ENCODE data around the gene CAMTA1.

CAMTA1 gene

DNA sequence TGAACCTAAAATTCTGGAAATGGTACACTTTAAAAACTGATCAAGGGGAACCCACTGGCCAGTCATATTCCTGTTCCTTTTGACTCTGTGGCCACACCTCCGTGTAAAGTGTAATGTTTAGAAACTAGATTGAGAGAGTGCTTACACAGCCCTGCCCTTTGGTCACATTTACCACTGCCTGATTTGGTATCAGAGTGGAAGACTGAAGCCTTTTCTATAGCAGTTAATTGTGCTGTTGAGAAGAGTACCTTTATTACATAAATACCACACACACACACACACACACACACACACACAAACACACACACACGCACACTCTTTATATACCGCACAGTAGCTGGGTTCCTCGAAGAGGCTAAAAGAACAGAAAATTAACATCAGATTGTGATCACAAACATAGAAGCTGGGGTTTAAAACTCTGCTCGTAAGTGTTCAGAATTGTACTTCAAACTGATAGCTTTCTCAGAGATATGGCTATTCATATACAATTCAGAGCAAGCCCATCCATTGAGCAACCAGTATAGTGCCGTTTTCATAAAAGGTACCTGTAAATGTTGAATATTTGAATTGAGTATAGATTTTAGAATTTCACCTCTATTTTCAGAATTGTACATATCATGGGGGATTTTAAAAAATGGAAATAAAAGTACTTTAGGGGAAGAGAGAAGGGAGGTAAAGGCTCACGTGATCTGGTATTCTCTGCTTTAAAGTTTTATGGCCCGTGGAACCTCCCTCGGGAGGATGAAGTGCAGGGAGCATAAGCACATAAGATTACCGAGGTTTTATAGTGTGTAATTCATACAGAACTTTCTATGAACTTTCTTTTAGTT lies 37.5 kb downstream of the CAMTA1 start (continued):
- TF ChIP-seq, protein P1, sequence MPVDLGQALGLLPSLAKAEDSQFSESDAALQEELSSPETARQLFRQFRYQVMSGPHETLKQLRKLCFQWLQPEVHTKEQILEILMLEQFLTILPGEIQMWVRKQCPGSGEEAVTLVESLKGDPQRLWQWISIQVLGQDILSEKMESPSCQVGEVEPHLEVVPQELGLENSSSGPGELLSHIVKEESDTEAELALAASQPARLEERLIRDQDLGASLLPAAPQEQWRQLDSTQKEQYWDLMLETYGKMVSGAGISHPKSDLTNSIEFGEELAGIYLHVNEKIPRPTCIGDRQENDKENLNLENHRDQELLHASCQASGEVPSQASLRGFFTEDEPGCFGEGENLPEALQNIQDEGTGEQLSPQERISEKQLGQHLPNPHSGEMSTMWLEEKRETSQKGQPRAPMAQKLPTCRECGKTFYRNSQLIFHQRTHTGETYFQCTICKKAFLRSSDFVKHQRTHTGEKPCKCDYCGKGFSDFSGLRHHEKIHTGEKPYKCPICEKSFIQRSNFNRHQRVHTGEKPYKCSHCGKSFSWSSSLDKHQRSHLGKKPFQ (tag by site-specific recombination; IDR thresholded peaks at IDR 0.05) = no peak
- TF ChIP-seq KLF8 (tag by site-specific recombination; IDR thresholded peaks at IDR 0.05) (0 out of 2 replicates have a peak, but pooled peaks have one; percentile 8), ZNF660 (tag by site-specific recombination; IDR thresholded peaks at IDR 0.05) (0 out of 2 replicates have a peak, but pooled peaks have one; percentile 18), PATZ1 (tag by site-specific recombination; IDR thresholded peaks at IDR 0.05) (peak; percentile 38), BCL11A (tag by site-specific recombination; IDR thresholded peaks at IDR 0.05; ENCODE audit: low read depth) (0 out of 2 replicates have a peak, but pooled peaks have one; percentile 17), WT1 (tag by site-specific recombination; IDR thresholded peaks at IDR 0.05) (peak; percentile 94)

DNA sequence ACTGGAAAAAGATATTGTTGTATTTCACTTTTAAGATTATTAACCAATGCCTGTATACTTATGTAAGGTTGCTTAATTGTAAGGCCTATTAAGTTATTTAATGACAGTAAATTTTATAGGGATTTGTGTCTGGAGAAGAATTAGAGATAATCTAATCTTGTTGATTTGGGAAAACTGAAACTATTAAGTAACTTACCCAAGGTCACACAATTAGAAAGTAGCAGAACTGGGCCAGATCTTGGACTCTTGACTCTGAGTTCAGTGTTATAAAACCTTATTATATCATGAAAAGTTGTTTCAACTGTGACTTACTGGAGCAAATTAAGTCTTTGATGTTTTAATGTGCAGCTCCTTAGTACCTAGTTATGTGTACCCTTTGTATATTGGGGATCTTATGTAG lies 38.5 kb downstream of the CAMTA1 start:
- peaks cover 0 to 12% of the 10 kb centered on the region in 2 experiments; a peak in 2 of 3 replicates for H3K36me3 ChIP-seq (ENCODE audit: control insufficient read depth in 2 of 2, insufficient read depth in 1 of 2, low read length in 2 of 2)
- H3K4me3 ChIP-seq (ENCODE audit: low read depth, low read length) = no peak overlapping the region
- no peak overlapping the region for H3K27ac ChIP-seq (ENCODE audit: extremely low read depth, low read depth, low read length)
- ChIA-PET POLR2A (no interaction called here), CTCF (interaction anchor here (0.6 to 1.4 kb wide), 4 partner anchors 12 to 383 kb away, joined by 3 to 4 read pairs (median 3); no protein-coding TSS in a partner anchor)
- H3K4me1 ChIP-seq (ENCODE audit: control insufficient read depth, insufficient read depth, low read length) = peaks cover 13% of the 10 kb centered on the region
- TF ChIP-seq SP2 (tag by site-specific recombination; IDR thresholded peaks at IDR 0.05) = no peak
- TF ChIP-seq ZNF501 (tag by site-specific recombination; IDR thresholded peaks at IDR 0.05) = no peak
- TF ChIP-seq ZNF664 (tag by site-specific recombination; IDR thresholded peaks at IDR 0.05) = peak; percentile 38; the same call in 1 of the 2 replicates
- no peak for TF ChIP-seq ZNF398 (tag by site-specific recombination; IDR thresholded peaks at IDR 0.05)
- no peak for TF ChIP-seq ZNF704 (tag by site-specific recombination; IDR thresholded peaks at IDR 0.05)
- no peak for TF ChIP-seq SP7 (tag by site-specific recombination; IDR thresholded peaks at IDR 0.05)
- no peak for TF ChIP-seq REPIN1 (tag by site-specific recombination; IDR thresholded peaks at IDR 0.05; ENCODE audit: low read depth)
- TF ChIP-seq ZNF112 (tag by site-specific recombination; IDR thresholded peaks at IDR 0.05) = no peak
- peak; percentile 39; the same call in 1 of the 2 replicates for TF ChIP-seq PRDM4 (tag by site-specific recombination; IDR thresholded peaks at IDR 0.05)
- no peaks in the 10 kb centered on the region for H3K9me3 ChIP-seq (ENCODE audit: control insufficient read depth, insufficient read depth, low read depth, low read length)

Measured in HEK293 (cell line).